ENCODE data around the gene PARP1. TPM values are rescaled to one million over a fixed set of nuclear protein-coding genes. Genes with fewer than 3 reads are reported as not detected.

The PARP1 gene
- total and polyA plus RNA-seq, 2 experiments from 2014 or later = 46.2 to 70.4 TPM

- Histone ChIP-seq H3K4me1 (ENCODE audit: insufficient read depth) (no peaks in the 10 kb centered on the region), H3K4me3 (no peak overlapping the region), H3K36me3 (ENCODE audit: low read depth) (peaks cover 4% of the 10 kb centered on the region; the same call in 1 of the 2 replicates), H4K20me1 (ENCODE audit: insufficient read depth) (no peaks in the 10 kb centered on the region), H3K4me2 (ENCODE audit: unreplicated experiment) (no peak overlapping the region), H3K27ac (no peak overlapping the region), H3K27me3 (replicated peaks; ENCODE audit: insufficient read depth) (no peaks in the 10 kb centered on the region), H3K9ac (no peak overlapping the region), H2AFZ (no peak overlapping the region), H3F3A (ENCODE audit: insufficient read depth) (no peaks in the 10 kb centered on the region), H3K79me2 (ENCODE audit: insufficient read depth) (no peaks in the 10 kb centered on the region), H3K9me3 (ENCODE audit: low read depth) (no peaks in the 10 kb centered on the region), H3K9me2 (ENCODE audit: insufficient read depth) (no peaks in the 10 kb centered on the region)
- in situ Hi-C loops (cut with MboI) = no loop called here
- no peak for DNase-seq
- WGBS, 2 experiments (ENCODE audit: low coverage in 1 of 2, low lambda C conversion rate in 2 of 2, missing lambda C conversion rate in 2 of 2) = 100% methylated on average over 1 of the region's 1 CpG
- TF ChIP-seq EZH2 (IDR thresholded peaks at IDR 0.05; ENCODE audit: insufficient read depth, poor library complexity, severe bottlenecking) (no peak), EZH2phosphoT487 (IDR thresholded peaks at IDR 0.05; ENCODE audit: insufficient read depth, low read depth) (no peak)
These were observed 19.8 kb downstream of the PARP1 start for GRCh38 chr1:226388131-226388530.

- no peaks in the 10 kb centered on the region for H3K4me1 ChIP-seq (ENCODE audit: insufficient read depth)
- H3K4me2 ChIP-seq (ENCODE audit: unreplicated experiment) = no peak overlapping the region
- TF ChIP-seq EZH2 (IDR thresholded peaks at IDR 0.05; ENCODE audit: insufficient read depth, poor library complexity, severe bottlenecking) (no peak), EZH2phosphoT487 (IDR thresholded peaks at IDR 0.05; ENCODE audit: insufficient read depth, low read depth) (no peak)
- H3K9ac ChIP-seq = no peak overlapping the region
- 94 to 96% methylated on average over 11 of the region's 11 CpGs for WGBS, 2 experiments (ENCODE audit: low coverage in 1 of 2, low lambda C conversion rate in 2 of 2, missing lambda C conversion rate in 2 of 2)
- in situ Hi-C loops (cut with MboI) = no loop called here
- H3K79me2 ChIP-seq (ENCODE audit: insufficient read depth) = no peaks in the 10 kb centered on the region
- no peaks in the 10 kb centered on the region for H3K9me3 ChIP-seq (ENCODE audit: low read depth)
- H3K4me3 ChIP-seq = no peak overlapping the region
- no peaks in the 10 kb centered on the region for H3K9me2 ChIP-seq (ENCODE audit: insufficient read depth)
- H3K36me3 ChIP-seq (ENCODE audit: low read depth) = peaks cover 15% of the 10 kb centered on the region; the same call in 1 of the 2 replicates
- H3K27ac ChIP-seq = no peak overlapping the region
- no peaks in the 10 kb centered on the region for H4K20me1 ChIP-seq (ENCODE audit: insufficient read depth)
- no peak for DNase-seq
- no peaks in the 10 kb centered on the region for H3K27me3 ChIP-seq (replicated peaks; ENCODE audit: insufficient read depth)
- no peaks in the 10 kb centered on the region for H3F3A ChIP-seq (ENCODE audit: insufficient read depth)
- H2AFZ ChIP-seq = no peak overlapping the region
These were observed 23.2 kb downstream of the PARP1 start for GRCh38 chr1:226384717-226385116.

DNA sequence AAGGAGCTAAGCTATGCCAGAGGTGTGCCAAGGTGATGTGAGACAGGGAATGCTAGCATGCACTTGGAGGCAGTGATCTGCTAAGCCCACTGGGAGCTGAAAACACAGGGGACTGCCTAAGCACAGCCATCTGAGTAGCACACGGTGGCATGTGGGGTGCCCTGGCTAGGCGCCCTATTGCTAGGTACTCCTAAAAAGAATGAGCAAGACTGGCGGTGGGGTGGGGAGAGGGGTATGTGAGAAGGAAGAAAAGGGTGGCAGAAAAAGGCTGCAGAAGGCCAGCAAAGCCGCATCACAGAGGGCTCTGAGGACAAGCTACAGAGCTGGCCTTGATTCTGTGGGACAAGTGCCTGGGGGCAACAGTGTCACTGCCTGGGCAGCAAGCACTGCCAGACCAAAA, 23.9 kb downstream of the PARP1 start:
- in situ Hi-C loops (cut with MboI) = no loop called here
- Histone ChIP-seq H3K9me3 (ENCODE audit: low read depth) (no peaks in the 10 kb centered on the region), H3K4me3 (no peak overlapping the region), H3K4me1 (ENCODE audit: insufficient read depth) (no peaks in the 10 kb centered on the region), H3K4me2 (ENCODE audit: unreplicated experiment) (no peak overlapping the region), H3K79me2 (ENCODE audit: insufficient read depth) (no peaks in the 10 kb centered on the region), H4K20me1 (ENCODE audit: insufficient read depth) (no peaks in the 10 kb centered on the region), H3F3A (ENCODE audit: insufficient read depth) (no peaks in the 10 kb centered on the region), H3K27ac (no peak overlapping the region), H3K27me3 (replicated peaks; ENCODE audit: insufficient read depth) (no peaks in the 10 kb centered on the region), H3K36me3 (ENCODE audit: low read depth) (peaks cover 15% of the 10 kb centered on the region; the same call in 1 of the 2 replicates), H3K9me2 (ENCODE audit: insufficient read depth) (no peaks in the 10 kb centered on the region), H3K9ac (no peak overlapping the region), H2AFZ (no peak overlapping the region)
- TF ChIP-seq EZH2phosphoT487 (IDR thresholded peaks at IDR 0.05; ENCODE audit: insufficient read depth, low read depth) (no peak), EZH2 (IDR thresholded peaks at IDR 0.05; ENCODE audit: insufficient read depth, poor library complexity, severe bottlenecking) (no peak)
- no peak for DNase-seq
- 97 to 98% methylated on average over 4 of the region's 4 CpGs for WGBS, 2 experiments (ENCODE audit: low coverage in 1 of 2, low lambda C conversion rate in 2 of 2, missing lambda C conversion rate in 2 of 2)

- Histone ChIP-seq H3K27ac (no peak overlapping the region), H3K36me3 (ENCODE audit: low read depth) (peaks cover 19% of the 10 kb centered on the region; the same call in 1 of the 2 replicates), H2AFZ (no peak overlapping the region), H4K20me1 (ENCODE audit: insufficient read depth) (no peaks in the 10 kb centered on the region), H3K9me2 (ENCODE audit: insufficient read depth) (no peaks in the 10 kb centered on the region), H3F3A (ENCODE audit: insufficient read depth) (no peaks in the 10 kb centered on the region), H3K4me3 (no peak overlapping the region), H3K9me3 (ENCODE audit: low read depth) (no peaks in the 10 kb centered on the region), H3K27me3 (replicated peaks; ENCODE audit: insufficient read depth) (no peaks in the 10 kb centered on the region), H3K9ac (no peak overlapping the region), H3K79me2 (ENCODE audit: insufficient read depth) (no peaks in the 10 kb centered on the region), H3K4me2 (ENCODE audit: unreplicated experiment) (no peak overlapping the region), H3K4me1 (ENCODE audit: insufficient read depth) (no peaks in the 10 kb centered on the region)
- in situ Hi-C loops (cut with MboI) = no loop called here
- WGBS, 2 experiments (ENCODE audit: low coverage in 1 of 2, low lambda C conversion rate in 2 of 2, missing lambda C conversion rate in 2 of 2) = 67 to 73% methylated on average over 5 of the region's 5 CpGs
- no peak for DNase-seq
- no peak for TF ChIP-seq EZH2phosphoT487 (IDR thresholded peaks at IDR 0.05; ENCODE audit: insufficient read depth, low read depth)
- no peak for TF ChIP-seq EZH2 (IDR thresholded peaks at IDR 0.05; ENCODE audit: insufficient read depth, poor library complexity, severe bottlenecking)
These were observed 25.9 kb downstream of the PARP1 start for GRCh38 chr1:226382030-226382429.
